Stimulated activated memory B cell treated with anti-CD40 and anti-IgM and Interleukin-4, amounts not matched to agents 10 μg/mL and 1 μg/mL and 100 μg/mL, for 72 hours (primary cell): ENCODE measurements around the gene CLCN4.

Experiments used
- ATAC-seq: fragments of 150-1000 bp; cut with Tn5 transposase; 2 replicates; pipeline ENCODE4 v1.10.0; 2021
- H3K27ac Mint-ChIP-seq: one replicate; pipeline ENCODE4 v1.8.0; 2022; ENCODE audit warnings: mild to moderate bottlenecking, mixed read lengths
- H3K27me3 Mint-ChIP-seq: one replicate; pipeline ENCODE4 v1.8.0; 2022; ENCODE audit warnings: mixed read lengths
- H3K36me3 Mint-ChIP-seq: one replicate; pipeline ENCODE4 v1.8.0; 2022; ENCODE audit warnings: mixed read lengths
- H3K4me1 Mint-ChIP-seq: one replicate; pipeline ENCODE4 v1.8.0; 2022; ENCODE audit warnings: mixed read lengths
- H3K4me3 Mint-ChIP-seq: one replicate; pipeline ENCODE4 v1.8.0; 2022; ENCODE audit warnings: mild to moderate bottlenecking, moderate library complexity, mixed read lengths
- H3K9me3 Mint-ChIP-seq: one replicate; pipeline ENCODE4 v1.8.0; 2022; ENCODE audit warnings: mixed read lengths

The CLCN4 gene

GRCh38 chrX:10143071-10143983 lies 13.4 kb upstream of the CLCN4 start:
- no peaks in the 10 kb centered on the region for H3K27me3 Mint-ChIP-seq

GRCh38 chrX:10146346-10146745 lies 10.4 kb upstream of the CLCN4 start:
- no peak for ATAC-seq
- H3K9me3 Mint-ChIP-seq, result peaks cover 4% of the 10 kb centered on the region
- no peaks in the 10 kb centered on the region for H3K27me3 Mint-ChIP-seq
- H3K36me3 Mint-ChIP-seq, result peaks cover 42% of the 10 kb centered on the region
- no peak overlapping the region for H3K4me3 Mint-ChIP-seq
- no peak overlapping the region for H3K27ac Mint-ChIP-seq
- H3K4me1 Mint-ChIP-seq, result peaks cover 12% of the 10 kb centered on the region

More at GRCh38 chrX:10143071-10143983, 13.4 kb upstream of the CLCN4 start:
- Mint-ChIP-seq H3K4me3 (no peak overlapping the region), H3K9me3 (peaks cover 4% of the 10 kb centered on the region), H3K27ac (peak overlapping the region; percentile 17), H3K4me1 (peaks cover 12% of the 10 kb centered on the region), H3K36me3 (peaks cover 51% of the 10 kb centered on the region)
- ATAC-seq, result no peak

GRCh38 chrX:10152086-10152485 lies 4.7 kb upstream of the CLCN4 start:
- no peaks in the 10 kb centered on the region for H3K36me3 Mint-ChIP-seq
- peaks cover 8% of the 10 kb centered on the region for H3K4me1 Mint-ChIP-seq
- no peak overlapping the region for H3K27ac Mint-ChIP-seq
- no peaks in the 10 kb centered on the region for H3K9me3 Mint-ChIP-seq
- ATAC-seq, result no peak
- H3K4me3 Mint-ChIP-seq, result no peak overlapping the region
- H3K27me3 Mint-ChIP-seq, result no peaks in the 10 kb centered on the region

- H3K27me3 Mint-ChIP-seq, result no peaks in the 10 kb centered on the region
Measured at GRCh38 chrX:10155137-10155536, 1.6 kb upstream of the CLCN4 start.

GRCh38 chrX:10157032-10157341 lies 212 bp downstream of the CLCN4 start:
- no peaks in the 10 kb centered on the region for H3K9me3 Mint-ChIP-seq
- peaks cover 14% of the 10 kb centered on the region for H3K36me3 Mint-ChIP-seq
- H3K27me3 Mint-ChIP-seq, result no peaks in the 10 kb centered on the region
- H3K4me3 Mint-ChIP-seq, result peak overlapping the region; percentile 82
- peak overlapping the region; percentile 87 for H3K27ac Mint-ChIP-seq
- peaks cover 19% of the 10 kb centered on the region for H3K4me1 Mint-ChIP-seq
- ATAC-seq, result no peak

More at GRCh38 chrX:10155137-10155536, 1.6 kb upstream of the CLCN4 start:
- H3K4me1 Mint-ChIP-seq, result peaks cover 8% of the 10 kb centered on the region
- H3K9me3 Mint-ChIP-seq, result no peaks in the 10 kb centered on the region
- peaks cover 2% of the 10 kb centered on the region for H3K36me3 Mint-ChIP-seq
- H3K4me3 Mint-ChIP-seq, result no peak overlapping the region
- peak overlapping the region; percentile 20 for H3K27ac Mint-ChIP-seq
- no peak for ATAC-seq

- Mint-ChIP-seq H3K4me3 (peak overlapping the region; percentile 82), H3K27me3 (no peaks in the 10 kb centered on the region), H3K9me3 (no peaks in the 10 kb centered on the region), H3K4me1 (peaks cover 19% of the 10 kb centered on the region), H3K27ac (peak overlapping the region; percentile 87), H3K36me3 (peaks cover 14% of the 10 kb centered on the region)
- no peak for ATAC-seq
Measured at GRCh38 chrX:10157543-10157942, 768 bp downstream of the CLCN4 start.

GRCh38 chrX:10158279-10159144 lies 1.7 kb downstream of the CLCN4 start:
- H3K9me3 Mint-ChIP-seq, result no peaks in the 10 kb centered on the region
- H3K27ac Mint-ChIP-seq, result peak overlapping the region; percentile 68
- H3K36me3 Mint-ChIP-seq, result peaks cover 14% of the 10 kb centered on the region
- ATAC-seq, result peak; percentile 68
- H3K4me3 Mint-ChIP-seq, result peak overlapping the region; percentile 80
- H3K4me1 Mint-ChIP-seq, result peaks cover 19% of the 10 kb centered on the region
- no peaks in the 10 kb centered on the region for H3K27me3 Mint-ChIP-seq

GRCh38 chrX:10159145-10159468 lies 2.3 kb downstream of the CLCN4 start:
- Mint-ChIP-seq H3K4me1 (peaks cover 23% of the 10 kb centered on the region), H3K4me3 (no peak overlapping the region), H3K27me3 (no peaks in the 10 kb centered on the region), H3K27ac (no peak overlapping the region), H3K36me3 (peaks cover 20% of the 10 kb centered on the region), H3K9me3 (no peaks in the 10 kb centered on the region)
- no peak for ATAC-seq

GRCh38 chrX:10160211-10160610 lies 3.4 kb downstream of the CLCN4 start:
- H3K27me3 Mint-ChIP-seq, result no peaks in the 10 kb centered on the region
- H3K9me3 Mint-ChIP-seq, result no peaks in the 10 kb centered on the region
- no peak overlapping the region for H3K27ac Mint-ChIP-seq
- peaks cover 25% of the 10 kb centered on the region for H3K4me1 Mint-ChIP-seq
- H3K36me3 Mint-ChIP-seq, result peaks cover 23% of the 10 kb centered on the region
- H3K4me3 Mint-ChIP-seq, result no peak overlapping the region
- ATAC-seq, result no peak

GRCh38 chrX:10163031-10163430 lies 6.3 kb downstream of the CLCN4 start:
- Mint-ChIP-seq H3K27ac (no peak overlapping the region), H3K4me1 (peaks cover 44% of the 10 kb centered on the region), H3K9me3 (no peaks in the 10 kb centered on the region), H3K36me3 (peaks cover 23% of the 10 kb centered on the region), H3K27me3 (no peaks in the 10 kb centered on the region), H3K4me3 (no peak overlapping the region)
- ATAC-seq, result no peak

- no peak overlapping the region for H3K27ac Mint-ChIP-seq
- H3K9me3 Mint-ChIP-seq, result no peaks in the 10 kb centered on the region
- H3K36me3 Mint-ChIP-seq, result peaks cover 23% of the 10 kb centered on the region
- no peak overlapping the region for H3K4me3 Mint-ChIP-seq
- no peak for ATAC-seq
- no peaks in the 10 kb centered on the region for H3K27me3 Mint-ChIP-seq
- H3K4me1 Mint-ChIP-seq, result peaks cover 44% of the 10 kb centered on the region
Measured at GRCh38 chrX:10164879-10165278, 8.1 kb downstream of the CLCN4 start.

- no peak overlapping the region for H3K4me3 Mint-ChIP-seq
- ATAC-seq, result peak; percentile 77
- peak overlapping the region; percentile 69 for H3K27ac Mint-ChIP-seq
- no peaks in the 10 kb centered on the region for H3K27me3 Mint-ChIP-seq
- peaks cover 38% of the 10 kb centered on the region for H3K4me1 Mint-ChIP-seq
- H3K36me3 Mint-ChIP-seq, result peaks cover 15% of the 10 kb centered on the region
- no peaks in the 10 kb centered on the region for H3K9me3 Mint-ChIP-seq
Measured at GRCh38 chrX:10165580-10166247, 8.9 kb downstream of the CLCN4 start.

GRCh38 chrX:10166248-10166716 lies 9.5 kb downstream of the CLCN4 start:
- peak overlapping the region; percentile 69 for H3K27ac Mint-ChIP-seq
- H3K4me3 Mint-ChIP-seq, result no peak overlapping the region
- peaks cover 9% of the 10 kb centered on the region for H3K36me3 Mint-ChIP-seq
- ATAC-seq, result no peak
- no peaks in the 10 kb centered on the region for H3K9me3 Mint-ChIP-seq
- H3K4me1 Mint-ChIP-seq, result peaks cover 33% of the 10 kb centered on the region
- no peaks in the 10 kb centered on the region for H3K27me3 Mint-ChIP-seq

GRCh38 chrX:10166731-10167151 lies 10.0 kb downstream of the CLCN4 start:
- no peaks in the 10 kb centered on the region for H3K9me3 Mint-ChIP-seq
- peaks cover 33% of the 10 kb centered on the region for H3K4me1 Mint-ChIP-seq
- H3K27ac Mint-ChIP-seq, result peak overlapping the region; percentile 69
- peak; percentile 63 for ATAC-seq
- H3K36me3 Mint-ChIP-seq, result peaks cover 9% of the 10 kb centered on the region
- H3K27me3 Mint-ChIP-seq, result no peaks in the 10 kb centered on the region
- H3K4me3 Mint-ChIP-seq, result no peak overlapping the region

GRCh38 chrX:10167573-10167972 lies 10.8 kb downstream of the CLCN4 start:
- H3K27ac Mint-ChIP-seq, result peak overlapping the region; percentile 69
- no peaks in the 10 kb centered on the region for H3K9me3 Mint-ChIP-seq
- no peak overlapping the region for H3K4me3 Mint-ChIP-seq
- no peaks in the 10 kb centered on the region for H3K27me3 Mint-ChIP-seq
- ATAC-seq, result peak; percentile 51
- H3K4me1 Mint-ChIP-seq, result peaks cover 33% of the 10 kb centered on the region
- H3K36me3 Mint-ChIP-seq, result peaks cover 9% of the 10 kb centered on the region
